Hematopoietic multipotent progenitor cell treated with erythropoietin and hydrocortisone succinate and interleukin-3 and kit ligand, for 6 days (in vitro differentiated cells): Measurements from ENCODE around the gene KCNC3.

Source experiments
- DNase-seq: peaks from one replicate; pipeline ENCODE4 v3.0.0-alpha.2; 2015

The KCNC3 gene

GRCh38 chr19:50309396-50310125, 19.6 kb downstream of the KCNC3 start:
- DNase-seq: no peak

GRCh38 chr19:50308991-50309390, 20.2 kb downstream of the KCNC3 start:
- DNase-seq: no peak

- DNase-seq: no peak
Observed at GRCh38 chr19:50303558-50303957, 25.6 kb downstream of the KCNC3 start.

DNA sequence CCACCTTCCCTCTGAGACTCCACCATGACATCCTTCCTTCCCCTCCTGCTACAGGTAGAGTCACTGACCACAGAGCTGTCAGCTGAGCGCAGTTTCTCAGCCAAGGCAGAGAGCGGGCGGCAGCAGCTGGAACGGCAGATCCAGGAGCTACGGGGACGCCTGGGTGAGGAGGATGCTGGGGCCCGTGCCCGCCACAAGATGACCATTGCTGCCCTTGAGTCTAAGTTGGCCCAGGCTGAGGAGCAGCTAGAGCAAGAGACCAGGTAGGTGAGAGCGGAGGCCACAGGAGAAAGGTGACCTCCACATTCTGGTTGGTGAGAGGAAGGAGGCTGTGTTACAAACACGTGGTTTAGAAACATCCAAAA, 27.6 kb downstream of the KCNC3 start:
- DNase-seq: no peak

DNA sequence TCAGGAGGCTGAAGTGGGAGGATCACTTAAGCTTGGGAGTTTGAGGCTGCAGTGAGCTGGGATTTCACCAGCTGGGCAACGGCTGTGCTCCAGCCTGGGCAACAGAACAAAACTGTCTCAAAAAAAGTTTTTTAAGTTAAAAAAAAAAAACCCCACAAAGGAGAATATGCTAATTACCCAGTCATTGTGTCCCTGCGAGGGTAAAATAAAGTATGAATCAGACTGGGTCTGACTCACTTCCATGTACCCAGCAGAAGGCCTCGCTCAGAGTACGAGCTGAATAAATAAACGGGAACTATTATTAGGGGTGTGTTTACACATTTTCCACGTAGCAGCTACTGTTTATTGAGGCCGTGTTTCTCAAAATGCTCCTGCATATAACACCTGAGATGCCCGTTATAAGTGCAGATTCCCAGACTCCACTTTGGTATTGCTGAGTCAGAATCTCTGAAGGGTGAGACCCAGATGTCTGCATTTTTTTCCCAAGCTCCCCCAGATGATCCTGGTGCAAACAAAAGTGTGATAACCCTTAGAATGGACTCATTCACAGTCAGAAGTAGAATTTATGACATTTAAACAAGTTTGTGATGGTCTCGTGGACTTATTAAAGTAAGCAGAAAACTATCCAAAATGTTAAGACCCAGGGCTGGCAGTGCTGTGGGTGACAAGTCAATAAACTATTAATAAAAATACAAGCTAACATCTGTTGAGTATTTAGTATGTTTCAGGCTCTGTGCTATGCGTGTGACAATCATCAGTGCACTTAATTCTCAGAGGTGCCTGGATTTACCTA, 28.2 kb downstream of the KCNC3 start:
- DNase-seq: no peak

DNA sequence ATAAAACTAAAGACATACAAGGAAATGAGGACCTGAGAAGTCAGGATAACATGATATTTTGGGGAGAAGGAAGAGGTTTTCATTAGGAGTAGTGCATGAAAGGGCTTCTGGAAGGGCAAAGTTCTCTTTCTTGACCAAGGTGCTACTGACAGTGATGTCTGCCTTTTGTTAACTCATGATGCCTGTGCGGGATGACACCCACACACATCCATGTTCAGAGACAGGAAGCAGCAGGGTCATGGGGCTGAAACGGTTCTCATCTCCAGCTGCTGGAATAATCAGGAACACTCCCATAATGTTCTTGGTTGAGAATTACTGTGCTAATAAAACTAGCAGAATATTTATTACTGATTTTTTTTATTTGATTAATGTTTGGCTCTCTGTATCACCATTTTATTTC, 29.1 kb downstream of the KCNC3 start:
- no peak for DNase-seq

DNA sequence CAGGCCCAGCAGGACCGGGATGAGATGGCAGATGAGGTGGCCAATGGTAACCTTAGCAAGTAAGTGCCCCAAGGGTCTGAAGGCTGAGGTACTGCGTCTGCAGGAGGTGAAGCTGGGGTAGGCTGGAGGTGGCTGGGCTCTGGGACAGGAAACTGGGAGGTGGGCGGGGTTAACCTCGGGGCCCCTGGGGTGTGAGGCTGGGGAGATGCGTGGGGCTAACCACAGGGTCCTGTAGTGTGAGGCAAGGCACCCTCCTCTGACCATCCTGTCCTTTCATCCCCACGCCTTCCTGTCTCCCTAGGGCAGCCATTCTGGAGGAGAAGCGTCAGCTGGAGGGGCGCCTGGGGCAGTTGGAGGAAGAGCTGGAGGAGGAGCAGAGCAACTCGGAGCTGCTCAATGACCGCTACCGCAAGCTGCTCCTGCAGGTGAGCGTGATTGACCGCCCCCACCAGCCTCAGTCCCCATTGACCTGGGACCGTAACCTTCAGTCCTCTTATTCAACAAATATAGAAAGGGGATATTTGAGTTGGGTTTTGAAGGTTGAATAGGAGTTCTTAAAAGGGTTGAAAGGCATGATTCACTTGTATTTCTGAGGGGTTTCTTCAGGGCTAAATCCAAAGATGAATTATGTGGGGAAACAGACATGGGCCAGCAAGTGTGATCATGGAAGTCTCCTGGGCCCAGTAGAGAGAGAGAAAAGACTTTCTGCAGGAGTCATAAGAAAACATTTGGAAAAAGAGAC, 35.7 kb downstream of the KCNC3 start:
- DNase-seq: no peak

DNA sequence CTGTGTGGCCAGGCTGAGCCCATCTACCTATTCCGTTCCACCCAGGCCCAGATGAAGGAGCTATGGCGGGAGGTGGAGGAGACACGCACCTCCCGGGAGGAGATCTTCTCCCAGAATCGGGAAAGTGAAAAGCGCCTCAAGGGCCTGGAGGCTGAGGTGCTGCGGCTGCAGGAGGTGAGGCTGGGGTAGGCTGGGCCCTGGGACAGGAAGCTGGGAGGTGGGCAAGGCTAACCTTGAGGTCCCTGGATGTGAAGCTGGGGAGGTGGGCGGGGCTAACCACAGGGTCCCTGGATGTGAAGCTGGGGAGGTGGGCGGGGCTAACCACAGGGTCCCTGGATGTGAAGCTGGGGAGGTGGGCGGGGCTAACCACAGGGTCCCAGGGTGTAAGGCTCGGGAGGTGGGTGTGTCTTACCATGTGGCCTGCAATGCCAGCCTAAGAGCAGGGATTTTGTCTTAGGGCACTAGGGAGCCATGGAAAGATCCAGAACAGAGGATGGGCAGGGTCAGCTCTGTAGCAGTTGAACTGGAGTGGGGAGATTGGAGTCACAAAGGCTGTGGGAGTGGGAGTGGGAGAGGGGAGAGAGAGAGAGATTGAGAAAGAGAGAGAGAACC, 36.9 kb downstream of the KCNC3 start:
- DNase-seq: no peak

- DNase-seq: no peak
Observed at GRCh38 chr19:50290775-50291174, 38.4 kb downstream of the KCNC3 start.

GRCh38 chr19:50290011-50290410, 39.2 kb downstream of the KCNC3 start:
- no peak for DNase-seq

- DNase-seq: no peak
Observed at GRCh38 chr19:50288954-50289353, 40.2 kb downstream of the KCNC3 start.

DNA sequence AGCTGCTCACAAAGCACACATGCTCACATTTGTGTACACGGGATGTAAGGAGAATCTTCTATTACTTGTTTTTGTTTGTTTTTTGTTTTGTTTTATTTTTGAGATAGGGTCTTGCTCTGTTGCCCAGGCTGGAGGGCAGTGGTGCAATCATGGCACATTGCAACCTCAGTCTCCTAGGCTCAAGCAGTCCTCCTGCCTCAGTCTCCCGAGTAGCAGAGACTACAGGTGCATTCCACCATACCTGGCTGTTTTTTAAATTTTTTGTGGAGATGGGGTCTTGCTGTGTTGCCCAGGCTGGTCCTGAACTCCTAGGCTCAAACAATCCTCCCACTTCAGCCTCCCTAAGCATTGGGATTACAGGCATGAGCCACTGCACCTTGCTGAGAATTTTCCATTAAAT, 41.8 kb downstream of the KCNC3 start:
- DNase-seq: no peak

DNA sequence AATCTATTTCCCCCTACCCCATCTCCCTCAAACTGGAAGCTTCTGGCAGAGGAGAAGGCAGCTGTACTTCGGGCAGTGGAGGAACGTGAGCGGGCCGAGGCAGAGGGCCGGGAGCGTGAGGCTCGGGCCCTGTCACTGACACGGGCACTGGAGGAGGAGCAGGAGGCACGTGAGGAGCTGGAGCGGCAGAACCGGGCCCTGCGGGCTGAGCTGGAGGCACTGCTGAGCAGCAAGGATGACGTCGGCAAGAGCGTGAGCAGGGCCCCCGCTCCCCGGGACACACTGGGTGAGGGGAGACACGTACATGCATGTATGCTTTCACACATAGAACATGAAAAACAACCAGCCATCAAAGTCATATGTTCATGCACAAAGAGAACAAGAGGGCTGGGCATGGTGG, 42.7 kb downstream of the KCNC3 start:
- DNase-seq: no peak

- DNase-seq: no peak
Observed at GRCh38 chr19:50285833-50286232, 43.3 kb downstream of the KCNC3 start.

DNA sequence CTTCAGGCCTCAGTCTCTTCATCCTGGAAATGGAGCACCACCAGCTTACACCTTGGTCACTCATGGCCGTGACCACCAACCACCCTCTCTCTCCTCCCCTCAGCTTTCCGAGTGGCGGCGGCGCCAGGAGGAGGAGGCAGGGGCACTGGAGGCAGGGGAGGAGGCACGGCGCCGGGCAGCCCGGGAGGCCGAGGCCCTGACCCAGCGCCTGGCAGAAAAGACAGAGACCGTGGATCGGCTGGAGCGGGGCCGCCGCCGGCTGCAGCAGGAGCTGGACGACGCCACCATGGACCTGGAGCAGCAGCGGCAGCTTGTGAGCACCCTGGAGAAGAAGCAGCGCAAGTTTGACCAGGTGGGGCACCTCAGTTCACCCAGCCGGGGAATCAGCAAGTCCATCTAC, 47.7 kb downstream of the KCNC3 start:
- DNase-seq: no peak

DNA sequence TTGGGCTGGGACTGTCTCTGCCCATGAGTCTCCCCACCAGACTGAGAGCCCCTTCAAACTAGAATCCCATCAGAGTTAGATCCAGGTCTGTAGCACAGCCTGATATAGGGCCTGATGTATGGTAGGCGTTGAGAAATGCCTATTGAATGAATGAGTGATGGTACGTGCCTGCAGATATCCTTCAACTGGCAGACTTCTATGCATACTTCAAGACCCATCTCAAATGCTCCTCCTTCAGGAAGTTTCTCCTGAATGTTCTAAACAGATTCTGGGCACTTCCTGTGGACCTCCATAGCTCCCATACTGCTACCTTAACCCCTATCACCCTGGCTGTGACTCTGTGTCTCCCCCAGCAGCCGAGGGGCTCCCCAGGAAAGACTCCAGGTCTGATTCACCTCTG, 48.2 kb downstream of the KCNC3 start:
- DNase-seq: no peak

DNA sequence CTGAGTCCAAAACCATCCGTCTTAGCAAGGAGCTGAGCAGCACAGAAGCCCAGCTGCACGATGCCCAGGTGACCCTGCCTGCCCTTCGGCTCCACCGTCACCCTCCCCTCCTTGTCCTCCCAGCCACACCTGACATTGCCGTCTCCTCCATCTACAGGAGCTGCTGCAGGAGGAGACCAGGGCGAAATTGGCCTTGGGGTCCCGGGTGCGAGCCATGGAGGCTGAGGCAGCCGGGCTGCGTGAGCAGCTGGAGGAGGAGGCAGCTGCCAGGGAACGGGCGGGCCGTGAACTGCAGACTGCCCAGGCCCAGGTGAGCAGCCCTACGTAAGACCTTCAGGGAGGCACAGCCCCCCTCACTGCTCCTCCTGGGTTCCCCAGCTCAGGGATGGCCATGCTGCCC, 49.1 kb downstream of the KCNC3 start:
- no peak for DNase-seq

DNA sequence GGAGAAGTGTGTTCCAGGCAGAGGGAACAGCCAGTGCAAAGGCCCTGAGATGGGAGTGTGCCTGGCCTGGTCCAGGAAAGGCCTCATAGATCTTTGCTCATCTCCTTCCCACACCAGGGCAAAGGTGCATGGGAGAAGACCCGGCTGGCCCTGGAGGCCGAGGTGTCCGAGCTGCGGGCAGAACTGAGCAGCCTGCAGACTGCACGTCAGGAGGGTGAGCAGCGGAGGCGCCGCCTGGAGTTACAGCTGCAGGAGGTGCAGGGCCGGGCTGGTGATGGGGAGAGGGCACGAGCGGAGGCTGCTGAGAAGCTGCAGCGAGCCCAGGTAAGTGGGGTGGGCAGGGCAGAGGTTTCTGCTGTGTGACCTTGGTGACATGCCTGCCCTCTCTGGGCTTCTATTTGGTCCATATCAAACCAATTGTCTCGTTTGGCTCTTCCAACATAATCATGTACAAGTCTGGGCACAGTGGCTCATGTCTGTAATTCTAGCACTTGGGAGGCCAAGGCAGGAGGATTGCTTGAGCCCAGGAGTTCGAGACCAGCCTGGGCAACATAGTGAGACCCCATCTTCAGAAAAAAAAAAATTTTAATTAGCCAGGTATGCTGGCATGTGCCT, 51.1 kb downstream of the KCNC3 start:
- DNase-seq: no peak

DNA sequence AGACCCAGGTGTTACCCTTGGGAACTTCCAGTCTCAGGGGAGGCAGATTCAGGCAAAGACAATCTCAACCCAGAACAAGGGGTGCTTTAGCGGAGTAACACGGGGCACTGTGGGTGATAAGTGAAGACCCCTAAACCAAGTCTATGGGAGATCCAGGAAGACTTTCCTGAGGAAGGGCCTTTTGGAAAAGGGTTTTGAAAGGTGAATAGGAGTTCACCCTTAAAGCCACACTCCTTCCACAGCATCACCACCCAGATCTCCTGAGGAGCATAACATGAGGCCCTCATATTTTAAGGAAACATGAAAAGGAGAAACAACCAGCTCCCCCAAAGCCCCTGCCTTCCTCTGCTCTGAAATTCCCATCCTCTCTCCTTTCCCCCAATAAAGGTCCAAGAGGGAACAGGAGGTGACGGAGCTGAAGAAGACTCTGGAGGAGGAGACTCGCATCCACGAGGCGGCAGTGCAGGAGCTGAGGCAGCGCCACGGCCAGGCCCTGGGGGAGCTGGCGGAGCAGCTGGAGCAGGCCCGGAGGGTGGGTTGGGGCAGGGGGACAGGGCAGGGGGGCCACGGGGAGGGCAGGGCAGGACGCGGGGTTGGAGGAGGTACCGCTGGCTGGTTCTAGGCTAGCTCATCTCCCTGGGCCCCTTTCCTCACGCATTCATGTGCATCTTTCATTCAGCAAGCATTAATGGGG, 52.7 kb downstream of the KCNC3 start:
- DNase-seq: no peak

DNA sequence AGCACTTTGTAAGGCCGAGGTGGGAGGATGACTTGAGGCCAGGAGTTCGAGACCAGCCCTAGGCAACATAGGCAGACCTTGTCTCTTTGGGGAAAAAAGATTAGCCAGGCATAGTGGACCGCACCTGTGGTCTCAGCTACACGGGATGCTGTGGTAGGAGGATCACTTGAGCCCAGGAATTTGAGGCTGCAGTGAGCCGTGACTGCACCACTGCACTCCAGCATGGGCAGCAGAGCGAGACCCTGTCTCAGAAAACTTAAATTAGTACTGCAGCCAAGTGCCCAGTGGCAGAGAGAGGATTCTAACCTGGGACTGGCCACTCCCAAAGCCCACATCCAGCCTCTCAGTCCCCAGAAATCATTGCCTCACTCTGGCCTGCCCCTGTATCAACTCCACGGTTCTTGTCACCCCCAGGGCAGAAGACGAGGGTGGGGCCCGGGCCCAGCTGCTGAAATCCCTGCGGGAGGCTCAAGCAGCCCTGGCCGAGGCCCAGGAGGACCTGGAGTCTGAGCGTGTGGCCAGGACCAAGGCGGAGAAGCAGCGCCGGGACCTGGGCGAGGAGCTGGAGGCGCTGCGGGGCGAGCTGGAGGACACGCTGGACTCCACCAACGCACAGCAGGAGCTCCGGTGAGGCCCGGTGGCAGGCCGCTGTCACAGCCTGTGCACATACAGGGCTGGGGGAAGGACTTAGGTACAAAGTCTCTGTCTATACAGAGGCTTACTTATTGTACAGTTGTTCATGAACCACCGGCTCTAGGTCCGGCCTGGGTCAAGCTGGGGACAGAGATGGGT, 53.4 kb downstream of the KCNC3 start:
- DNase-seq: no peak

DNA sequence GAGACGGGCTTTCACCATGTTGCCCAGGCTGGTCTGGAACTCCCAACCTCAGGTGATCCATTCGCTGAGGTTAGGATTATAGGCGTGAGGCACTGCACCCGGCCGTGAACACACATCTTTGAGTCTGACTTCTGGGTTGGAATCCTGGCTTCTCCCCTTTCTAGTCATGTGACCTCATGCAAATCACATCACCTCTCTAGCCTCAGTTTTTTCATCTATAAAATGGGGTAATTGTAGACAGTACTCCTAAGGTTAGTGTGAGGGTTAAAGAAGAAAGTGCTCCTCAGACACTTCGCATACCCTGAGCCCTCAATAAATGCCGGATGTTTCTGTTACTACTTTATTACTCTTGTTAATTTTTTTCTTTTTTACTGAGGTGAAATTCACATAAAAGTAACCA, 55.4 kb downstream of the KCNC3 start:
- DNase-seq: no peak
